K562 (cell line): ENCODE results near the gene TTC9B. TPM values are rescaled to one million over a fixed set of nuclear protein-coding genes. Genes with fewer than 3 reads are reported as not detected.

Source experiments
- HIVEP1 ChIP-seq: fragments of 250-450 bp; sonication (Bioruptor Pico); IDR thresholded peaks from 2 replicates; pipeline ENCODE4 v1.4.0; 2020; ENCODE audit warnings: mild to moderate bottlenecking
- L3MBTL2 ChIP-seq: fragments of 450-650 bp; IDR thresholded peaks from 2 replicates; pipeline ENCODE4 v1.6.1; 2016; ENCODE audit warnings: mild to moderate bottlenecking, moderate library complexity
- LCOR ChIP-seq: sonication (generic); formaldehyde crosslinking; IDR thresholded peaks from 2 replicates; pipeline ENCODE4 v1.8.0; 2022; ENCODE audit warnings: mild to moderate bottlenecking, missing genetic modification reagents
- PRMT5 ChIP-seq: sonication (generic); formaldehyde crosslinking; IDR thresholded peaks from 2 replicates; pipeline ENCODE4 v1.5.0; 2020; ENCODE audit warnings: missing genetic modification reagents
- RBM14 ChIP-seq: fragments of 200-400 bp; formaldehyde crosslinking; IDR thresholded peaks from 2 replicates; pipeline ENCODE4 v1.6.1; 2018; ENCODE audit warnings: low read depth, mild to moderate bottlenecking, low read length, moderate library complexity, borderline replicate concordance; ENCODE audit not compliant: insufficient read depth
- TAF7 ChIP-seq: fragments of 450-650 bp; IDR thresholded peaks from 2 replicates; pipeline ENCODE4 v1.6.1; 2016; ENCODE audit warnings: missing genetic modification characterization, missing compliant biosample characterization
- ZBTB7A ChIP-seq: IDR thresholded peaks from 2 replicates; pipeline ENCODE4 v1.6.1; 2011; ENCODE audit warnings: low read depth, mild to moderate bottlenecking, low read length, moderate library complexity, borderline replicate concordance; ENCODE audit not compliant: control insufficient read depth
- ZNF780A ChIP-seq: fragments of 250-450 bp; sonication (Bioruptor Pico); IDR thresholded peaks from 2 replicates; pipeline ENCODE4 v1.5.0; 2021; ENCODE audit warnings: mild to moderate bottlenecking
- polyA plus RNA-seq, 8 experiments: library from polyadenylated mRNA; depleted of rRNA in 4 of 8; stranded (reverse) in 5 of 8; unstranded in 3 of 8; fragments of >200 nt; fragmentation: Nextera tagmentation in 2 of 8; fragmentation: Illumina TruSeq in 1 of 8; extraction: Ambion mirVana in 2 of 8; extraction: Trizol in 1 of 8; gene quantifications; 2 replicates each; pipeline versions ENCODE4 v1.2.1 to v1.2.3, GENCODE V29; 2011 to 2014; ENCODE audit warnings: inconsistent platforms in 1 of 8, missing spikeins in 1 of 8
- total RNA-seq, 7 experiments: library from RNA; depleted of rRNA in 6 of 7; stranded (reverse); fragments of >200 nt in 6 of 7; fragmentation: Illumina TruSeq in 2 of 7; extraction: Trizol in 2 of 7; gene quantifications; 2 replicates each; pipeline versions ENCODE4 v1.2.1 to v1.2.3, GENCODE V29; 2011 to 2021; ENCODE audit warnings: low replicate concordance in 1 of 7
- TF ChIP-seq, protein P1 (sequence below): IDR thresholded peaks from 2 replicates; pipeline ENCODE4 v1.6.1; 2011; ENCODE audit warnings: borderline replicate concordance, low read depth, mild to moderate bottlenecking, moderate library complexity, low read length; ENCODE audit not compliant: insufficient read depth, poor library complexity, severe bottlenecking
- TF ChIP-seq, protein P2 (sequence below), 2 experiments: IDR thresholded peaks; 2 replicates each; pipeline ENCODE4 v1.6.1; 2012; ENCODE audit warnings: improper control_type of control experiment in 2 of 2, low read depth in 2 of 2, low read length in 2 of 2, borderline replicate concordance in 1 of 2

TTC9B gene
- total and polyA plus RNA-seq, 9 of the 15 experiments (the other 6 are each of a cell fraction or from before 2014, with no cell fraction given), result 0.06 to 0.14 TPM; not detected in 7

GRCh38 chr19:40191836-40192646, 26.1 kb downstream of the TTC9B start (continued):
- TF ChIP-seq, protein P1, sequence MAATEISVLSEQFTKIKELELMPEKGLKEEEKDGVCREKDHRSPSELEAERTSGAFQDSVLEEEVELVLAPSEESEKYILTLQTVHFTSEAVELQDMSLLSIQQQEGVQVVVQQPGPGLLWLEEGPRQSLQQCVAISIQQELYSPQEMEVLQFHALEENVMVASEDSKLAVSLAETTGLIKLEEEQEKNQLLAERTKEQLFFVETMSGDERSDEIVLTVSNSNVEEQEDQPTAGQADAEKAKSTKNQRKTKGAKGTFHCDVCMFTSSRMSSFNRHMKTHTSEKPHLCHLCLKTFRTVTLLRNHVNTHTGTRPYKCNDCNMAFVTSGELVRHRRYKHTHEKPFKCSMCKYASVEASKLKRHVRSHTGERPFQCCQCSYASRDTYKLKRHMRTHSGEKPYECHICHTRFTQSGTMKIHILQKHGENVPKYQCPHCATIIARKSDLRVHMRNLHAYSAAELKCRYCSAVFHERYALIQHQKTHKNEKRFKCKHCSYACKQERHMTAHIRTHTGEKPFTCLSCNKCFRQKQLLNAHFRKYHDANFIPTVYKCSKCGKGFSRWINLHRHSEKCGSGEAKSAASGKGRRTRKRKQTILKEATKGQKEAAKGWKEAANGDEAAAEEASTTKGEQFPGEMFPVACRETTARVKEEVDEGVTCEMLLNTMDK, result peak; percentile 50
- TF ChIP-seq L3MBTL2 (0 out of 2 replicates have a peak, but pooled peaks have one; percentile 23), RBM14 (0 out of 2 replicates have a peak, but pooled peaks have one; percentile 34), ZBTB7A (peak; percentile 83; the same call in 1 of the 2 replicates), PRMT5 (CRISPR knock-in tag) (no peak), LCOR (CRISPR knock-in tag) (0 out of 2 replicates have a peak, but pooled peaks have one; percentile 36), TAF7 (tag) (no peak), ZNF780A (CRISPR knock-in tag) (no peak), HIVEP1 (CRISPR knock-in tag) (no peak)
- TF ChIP-seq, protein P2, sequence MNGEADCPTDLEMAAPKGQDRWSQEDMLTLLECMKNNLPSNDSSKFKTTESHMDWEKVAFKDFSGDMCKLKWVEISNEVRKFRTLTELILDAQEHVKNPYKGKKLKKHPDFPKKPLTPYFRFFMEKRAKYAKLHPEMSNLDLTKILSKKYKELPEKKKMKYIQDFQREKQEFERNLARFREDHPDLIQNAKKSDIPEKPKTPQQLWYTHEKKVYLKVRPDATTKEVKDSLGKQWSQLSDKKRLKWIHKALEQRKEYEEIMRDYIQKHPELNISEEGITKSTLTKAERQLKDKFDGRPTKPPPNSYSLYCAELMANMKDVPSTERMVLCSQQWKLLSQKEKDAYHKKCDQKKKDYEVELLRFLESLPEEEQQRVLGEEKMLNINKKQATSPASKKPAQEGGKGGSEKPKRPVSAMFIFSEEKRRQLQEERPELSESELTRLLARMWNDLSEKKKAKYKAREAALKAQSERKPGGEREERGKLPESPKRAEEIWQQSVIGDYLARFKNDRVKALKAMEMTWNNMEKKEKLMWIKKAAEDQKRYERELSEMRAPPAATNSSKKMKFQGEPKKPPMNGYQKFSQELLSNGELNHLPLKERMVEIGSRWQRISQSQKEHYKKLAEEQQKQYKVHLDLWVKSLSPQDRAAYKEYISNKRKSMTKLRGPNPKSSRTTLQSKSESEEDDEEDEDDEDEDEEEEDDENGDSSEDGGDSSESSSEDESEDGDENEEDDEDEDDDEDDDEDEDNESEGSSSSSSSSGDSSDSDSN (IDR thresholded peaks at IDR 0.05; ENCODE audit: borderline replicate concordance in 1 of 2, low read depth in 2 of 2, low read length in 2 of 2), result 0 out of 4 replicates have a peak, but pooled peaks of 1 of the 2 experiments have one; percentile 41
